ENCODE data around the gene ATG10. TPM values are rescaled to one million over a fixed set of nuclear protein-coding genes. Genes with fewer than 3 reads are reported as not detected.

ATG10 gene
- total RNA-seq, 4 donors from 2014 or later = 8.5 to 15.2 (median 11.6) TPM

GRCh38 chr5:82277987-82278710 lies 306.3 kb downstream of the ATG10 start, which contains the start of gene RPS23:
Gene RPS23 (minus strand): TSS chr5:82278354. CDS start chr5:82278323, 31 bp downstream.
- Histone ChIP-seq H3K27ac (peak within 1 kb of the TSS; percentile 87 to 89 (median 87)), H3K36me3 (peaks cover 26 to 31% of the 10 kb centered on the region in 2 donors), H3K27me3 (no peaks in the 10 kb centered on the region), H3K4me3 (replicated peaks in 1 of 3) (peak within 1 kb of the TSS; percentile 61 to 90 (median 84)), H3K9me3 (no peaks in the 10 kb centered on the region), H3K4me1 (peaks cover 17 to 19% of the 10 kb centered on the region in 2 donors)
- peak; percentile 91 to 95 for DNase-seq
- WGBS, 2 donors = 1% methylated on average over 59 to 60 of the region's 60 CpGs
- intact Hi-C loops (cut with DNase I) = no loop called here
- peak in 1 of 2 donors; percentile 78 for TF ChIP-seq POLR2A (IDR thresholded peaks at IDR 0.05)
- no peak for TF ChIP-seq CTCF (IDR thresholded peaks at IDR 0.05)

GRCh38 chr5:82278711-82279370 lies 307.0 kb downstream of the ATG10 start:
- Histone ChIP-seq H3K4me1 (peaks cover 17 to 19% of the 10 kb centered on the region in 2 donors), H3K36me3 (peaks cover 25 to 26% of the 10 kb centered on the region in 2 donors), H3K9me3 (no peaks in the 10 kb centered on the region), H3K27ac (peak overlapping the region; percentile 87 to 89 (median 87)), H3K4me3 (replicated peaks in 1 of 3) (peak overlapping the region; percentile 61 to 90 (median 84)), H3K27me3 (no peaks in the 10 kb centered on the region)
- WGBS, 2 donors = 27 to 40% methylated on average over 19 of the region's 19 CpGs
- no peak for DNase-seq
- intact Hi-C loops (cut with DNase I) = no loop called here
- TF ChIP-seq POLR2A (IDR thresholded peaks at IDR 0.05) (no peak), CTCF (IDR thresholded peaks at IDR 0.05) (no peak)

GRCh38 chr5:82283893-82284292 lies 312.1 kb downstream of the ATG10 start:
- Histone ChIP-seq H3K4me1 (peaks cover 6 to 14% of the 10 kb centered on the region in 2 donors), H3K36me3 (no peaks in the 10 kb centered on the region), H3K27ac (no peak overlapping the region), H3K4me3 (replicated peaks in 1 of 3) (no peak overlapping the region), H3K9me3 (no peaks in the 10 kb centered on the region), H3K27me3 (no peaks in the 10 kb centered on the region)
- TF ChIP-seq CTCF (IDR thresholded peaks at IDR 0.05) = no peak
- TF ChIP-seq POLR2A (IDR thresholded peaks at IDR 0.05) = no peak
- 95 to 96% methylated on average over 2 of the region's 2 CpGs for WGBS, 2 donors
- intact Hi-C loops (cut with DNase I) = no loop called here
- DNase-seq = no peak

- H3K36me3 ChIP-seq = no peaks in the 10 kb centered on the region
- no peak for TF ChIP-seq POLR2A (IDR thresholded peaks at IDR 0.05)
- TF ChIP-seq CTCF (IDR thresholded peaks at IDR 0.05) = no peak
- peaks cover 0 to 6% of the 10 kb centered on the region in 2 donors for H3K4me1 ChIP-seq
- 97 to 99% methylated on average over 6 of the region's 6 CpGs for WGBS, 2 donors
- no peak overlapping the region for H3K4me3 ChIP-seq (replicated peaks in 1 of 3)
- H3K27ac ChIP-seq = no peak overlapping the region
- no peak for DNase-seq
- intact Hi-C loops (cut with DNase I) = no loop called here
- H3K9me3 ChIP-seq = no peaks in the 10 kb centered on the region
- no peaks in the 10 kb centered on the region for H3K27me3 ChIP-seq
Measured at GRCh38 chr5:82285206-82285605, 313.4 kb downstream of the ATG10 start.

- no peaks in the 10 kb centered on the region for H3K27me3 ChIP-seq
- H3K9me3 ChIP-seq = no peaks in the 10 kb centered on the region
- DNase-seq = no peak
- H3K27ac ChIP-seq = no peak overlapping the region
- WGBS, 2 donors = 38 to 51% methylated on average over 3 of the region's 3 CpGs
- intact Hi-C loops (cut with DNase I) = no loop called here
- TF ChIP-seq POLR2A (IDR thresholded peaks at IDR 0.05) (no peak), CTCF (IDR thresholded peaks at IDR 0.05) (no peak)
- no peaks in the 10 kb centered on the region for H3K36me3 ChIP-seq
- no peak overlapping the region for H3K4me3 ChIP-seq (replicated peaks in 1 of 3)
- H3K4me1 ChIP-seq = peaks cover 0 to 6% of the 10 kb centered on the region in 2 donors
Measured at GRCh38 chr5:82287625-82288024, 315.8 kb downstream of the ATG10 start.

All from thyroid gland (tissue), 4 donors.